GM12878 (cell line): Measurements from ENCODE around the gene CNNM1.

ENCODE experiments used
- EP300 ChIP-seq, 2 experiments: fragments of 150-350 bp in 1 of 2; IDR thresholded peaks; 2 replicates each; pipeline ENCODE4 v1.6.1; 2011 to 2012; ENCODE audit warnings: low read depth in 2 of 2, low read length in 2 of 2, borderline replicate concordance in 1 of 2, improper control_type of control experiment in 1 of 2, inconsistent platforms in 1 of 2; ENCODE audit not compliant: control insufficient read depth in 1 of 2
- EZH2 ChIP-seq: IDR thresholded peaks from 2 replicates; pipeline ENCODE4 v1.6.1; 2012; ENCODE audit warnings: low read depth, mild to moderate bottlenecking, control low read depth, inconsistent platforms, low read length, borderline replicate concordance; ENCODE audit not compliant: control insufficient read depth
- IKZF1 ChIP-seq: fragments of 450-650 bp; conservative IDR thresholded peaks from 2 replicates; pipeline ENCODE4 v1.6.1; 2017; ENCODE audit warnings: antibody characterized with exemption, mild to moderate bottlenecking
- RAD21 ChIP-seq: IDR thresholded peaks from 2 replicates; pipeline ENCODE4 v1.6.1; 2011; ENCODE audit warnings: mild to moderate bottlenecking, low read depth, low read length, moderate library complexity; ENCODE audit not compliant: insufficient read depth
- RFX5 ChIP-seq: IDR thresholded peaks from 2 replicates; pipeline ENCODE4 v1.6.1; 2011; ENCODE audit warnings: low read depth, low read length, improper control_type of control experiment
- SMARCA5 ChIP-seq: fragments of 450-650 bp; IDR thresholded peaks from 2 replicates; pipeline ENCODE4 v1.6.1; 2017; ENCODE audit warnings: mild to moderate bottlenecking
- ZNF274 ChIP-seq: IDR thresholded peaks from one replicate; pipeline ENCODE4 v1.8.0; 2011; ENCODE audit not compliant: insufficient read length, insufficient read depth
- TF ChIP-seq, protein P1 (sequence below), 3 experiments: IDR thresholded peaks in 2 of 3; conservative IDR thresholded peaks in 1 of 3; 2 replicates each; pipeline ENCODE4 v1.5.1; 2011; ENCODE audit warnings: low read depth in 3 of 3, low read length in 3 of 3, mild to moderate bottlenecking in 3 of 3, control low read depth in 2 of 3, moderate library complexity in 2 of 3, inconsistent platforms in 1 of 3, mixed read lengths in 1 of 3; ENCODE audit not compliant: control insufficient read depth in 2 of 3, insufficient read depth in 1 of 3; ENCODE audit errors: extremely low read depth in 1 of 3
- TF ChIP-seq, protein P2 (sequence below): IDR thresholded peaks from 2 replicates; pipeline ENCODE4 v1.6.1; 2012; ENCODE audit warnings: mild to moderate bottlenecking, low read depth, low read length
- TF ChIP-seq, protein P3 (sequence below): IDR thresholded peaks from 2 replicates; pipeline ENCODE4 v1.6.1; 2012; ENCODE audit warnings: low read length, inconsistent platforms

DNA sequence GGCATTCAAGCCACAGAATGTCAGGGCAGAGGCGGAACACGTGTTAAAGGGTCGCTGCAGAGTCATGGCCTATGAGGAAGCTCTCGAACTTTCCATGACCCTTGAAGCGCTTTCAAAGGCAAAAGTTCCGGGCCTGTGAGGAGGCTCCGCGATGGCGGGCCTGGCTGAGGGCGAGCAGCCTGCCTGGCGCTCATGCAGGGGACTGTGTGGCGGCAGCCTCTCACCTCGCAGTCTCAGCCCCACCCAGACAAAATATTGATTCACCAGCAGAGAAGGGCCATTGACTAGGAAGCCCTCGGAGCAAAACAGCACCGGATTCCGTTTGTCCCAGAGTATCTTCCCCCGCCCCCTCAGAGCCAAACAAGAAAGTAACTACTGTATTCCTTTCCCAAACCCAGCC, 12.8 kb upstream of the CNNM1 start:
- TF ChIP-seq, protein P1, sequence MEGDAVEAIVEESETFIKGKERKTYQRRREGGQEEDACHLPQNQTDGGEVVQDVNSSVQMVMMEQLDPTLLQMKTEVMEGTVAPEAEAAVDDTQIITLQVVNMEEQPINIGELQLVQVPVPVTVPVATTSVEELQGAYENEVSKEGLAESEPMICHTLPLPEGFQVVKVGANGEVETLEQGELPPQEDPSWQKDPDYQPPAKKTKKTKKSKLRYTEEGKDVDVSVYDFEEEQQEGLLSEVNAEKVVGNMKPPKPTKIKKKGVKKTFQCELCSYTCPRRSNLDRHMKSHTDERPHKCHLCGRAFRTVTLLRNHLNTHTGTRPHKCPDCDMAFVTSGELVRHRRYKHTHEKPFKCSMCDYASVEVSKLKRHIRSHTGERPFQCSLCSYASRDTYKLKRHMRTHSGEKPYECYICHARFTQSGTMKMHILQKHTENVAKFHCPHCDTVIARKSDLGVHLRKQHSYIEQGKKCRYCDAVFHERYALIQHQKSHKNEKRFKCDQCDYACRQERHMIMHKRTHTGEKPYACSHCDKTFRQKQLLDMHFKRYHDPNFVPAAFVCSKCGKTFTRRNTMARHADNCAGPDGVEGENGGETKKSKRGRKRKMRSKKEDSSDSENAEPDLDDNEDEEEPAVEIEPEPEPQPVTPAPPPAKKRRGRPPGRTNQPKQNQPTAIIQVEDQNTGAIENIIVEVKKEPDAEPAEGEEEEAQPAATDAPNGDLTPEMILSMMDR (IDR thresholded peaks at IDR 0.05 in 2 of 3, conservative IDR thresholded peaks at IDR 0.05 in 1 of 3; ENCODE audit: control insufficient read depth in 2 of 3, extremely low read depth in 1 of 3, insufficient read depth in 1 of 3, low read depth in 3 of 3, low read length in 3 of 3): no peak
- no peak for TF ChIP-seq RFX5
- TF ChIP-seq, protein P2, sequence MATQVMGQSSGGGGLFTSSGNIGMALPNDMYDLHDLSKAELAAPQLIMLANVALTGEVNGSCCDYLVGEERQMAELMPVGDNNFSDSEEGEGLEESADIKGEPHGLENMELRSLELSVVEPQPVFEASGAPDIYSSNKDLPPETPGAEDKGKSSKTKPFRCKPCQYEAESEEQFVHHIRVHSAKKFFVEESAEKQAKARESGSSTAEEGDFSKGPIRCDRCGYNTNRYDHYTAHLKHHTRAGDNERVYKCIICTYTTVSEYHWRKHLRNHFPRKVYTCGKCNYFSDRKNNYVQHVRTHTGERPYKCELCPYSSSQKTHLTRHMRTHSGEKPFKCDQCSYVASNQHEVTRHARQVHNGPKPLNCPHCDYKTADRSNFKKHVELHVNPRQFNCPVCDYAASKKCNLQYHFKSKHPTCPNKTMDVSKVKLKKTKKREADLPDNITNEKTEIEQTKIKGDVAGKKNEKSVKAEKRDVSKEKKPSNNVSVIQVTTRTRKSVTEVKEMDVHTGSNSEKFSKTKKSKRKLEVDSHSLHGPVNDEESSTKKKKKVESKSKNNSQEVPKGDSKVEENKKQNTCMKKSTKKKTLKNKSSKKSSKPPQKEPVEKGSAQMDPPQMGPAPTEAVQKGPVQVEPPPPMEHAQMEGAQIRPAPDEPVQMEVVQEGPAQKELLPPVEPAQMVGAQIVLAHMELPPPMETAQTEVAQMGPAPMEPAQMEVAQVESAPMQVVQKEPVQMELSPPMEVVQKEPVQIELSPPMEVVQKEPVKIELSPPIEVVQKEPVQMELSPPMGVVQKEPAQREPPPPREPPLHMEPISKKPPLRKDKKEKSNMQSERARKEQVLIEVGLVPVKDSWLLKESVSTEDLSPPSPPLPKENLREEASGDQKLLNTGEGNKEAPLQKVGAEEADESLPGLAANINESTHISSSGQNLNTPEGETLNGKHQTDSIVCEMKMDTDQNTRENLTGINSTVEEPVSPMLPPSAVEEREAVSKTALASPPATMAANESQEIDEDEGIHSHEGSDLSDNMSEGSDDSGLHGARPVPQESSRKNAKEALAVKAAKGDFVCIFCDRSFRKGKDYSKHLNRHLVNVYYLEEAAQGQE: no peak
- TF ChIP-seq EZH2: no peak
- no peak for TF ChIP-seq RAD21
- TF ChIP-seq, protein P3, sequence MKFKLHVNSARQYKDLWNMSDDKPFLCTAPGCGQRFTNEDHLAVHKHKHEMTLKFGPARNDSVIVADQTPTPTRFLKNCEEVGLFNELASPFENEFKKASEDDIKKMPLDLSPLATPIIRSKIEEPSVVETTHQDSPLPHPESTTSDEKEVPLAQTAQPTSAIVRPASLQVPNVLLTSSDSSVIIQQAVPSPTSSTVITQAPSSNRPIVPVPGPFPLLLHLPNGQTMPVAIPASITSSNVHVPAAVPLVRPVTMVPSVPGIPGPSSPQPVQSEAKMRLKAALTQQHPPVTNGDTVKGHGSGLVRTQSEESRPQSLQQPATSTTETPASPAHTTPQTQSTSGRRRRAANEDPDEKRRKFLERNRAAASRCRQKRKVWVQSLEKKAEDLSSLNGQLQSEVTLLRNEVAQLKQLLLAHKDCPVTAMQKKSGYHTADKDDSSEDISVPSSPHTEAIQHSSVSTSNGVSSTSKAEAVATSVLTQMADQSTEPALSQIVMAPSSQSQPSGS: no peak
- no peak for TF ChIP-seq EP300 (IDR thresholded peaks at IDR 0.05; ENCODE audit: borderline replicate concordance in 1 of 2, control insufficient read depth in 1 of 2, low read depth in 2 of 2, low read length in 2 of 2)
- no peak for TF ChIP-seq SMARCA5
- no peak for TF ChIP-seq IKZF1
- TF ChIP-seq ZNF274: no peak
